Measurements from ENCODE around the gene CSTF1. TPM values are rescaled to one million over a fixed set of nuclear protein-coding genes. Genes with fewer than 3 reads are reported as not detected.

CSTF1 gene
- total RNA-seq, 1 experiment from 2014 or later, result 60.2 TPM

- Histone ChIP-seq H3K9me3 (ENCODE audit: low read length) (no peaks in the 10 kb centered on the region), H3K27me3 (ENCODE audit: low read length) (no peaks in the 10 kb centered on the region), H3K4me2 (ENCODE audit: low read length) (no peak overlapping the region), H4K20me1 (ENCODE audit: low read length) (peaks cover 24% of the 10 kb centered on the region), H3K9ac (ENCODE audit: low read length) (no peak overlapping the region), H3K9me2 (replicated peaks; ENCODE audit: low read length) (no peaks in the 10 kb centered on the region), H3K4me1 (ENCODE audit: insufficient read depth, low read length) (peaks cover 6% of the 10 kb centered on the region), H3K79me2 (ENCODE audit: low read length) (peaks cover 28% of the 10 kb centered on the region), H3F3A (ENCODE audit: low read length, unreplicated experiment) (no peaks in the 10 kb centered on the region), H3K36me3 (ENCODE audit: low read depth, low read length) (peaks cover 54% of the 10 kb centered on the region), H3K4me3 (ENCODE audit: low read length) (no peak overlapping the region), H2AFZ (ENCODE audit: low read length) (no peak overlapping the region), H3K27ac (ENCODE audit: low read length) (no peak overlapping the region)
- BruUV-seq (replicated peaks), result no TSS peak
- ChIA-PET CTCF (no interaction called here), POLR2A (ENCODE audit: unreplicated experiment) (no interaction called here)
- ATAC-seq, result no peak
- no peak for TF ChIP-seq EZH2 (IDR thresholded peaks at IDR 0.05; ENCODE audit: low read length, unreplicated experiment)
- no peak for TF ChIP-seq CTCF (conservative IDR thresholded peaks at IDR 0.05; ENCODE audit: low read depth, low read length)
- TF ChIP-seq EZH2phosphoT487 (IDR thresholded peaks at IDR 0.05; ENCODE audit: borderline replicate concordance, low read length), result no peak
- DNase-seq, result no peak
- intact Hi-C loops (cut with micrococcal nuclease), result no loop called here
These were observed 23.3 kb upstream of the CSTF1 start for GRCh38 chr20:56369179-56369578.

GRCh38 chr20:56371977-56372376 lies 20.5 kb upstream of the CSTF1 start:
- ATAC-seq (no peak), DNase-seq (no peak)
- no TSS peak for BruUV-seq (replicated peaks)
- peaks cover 55% of the 10 kb centered on the region for H3K79me2 ChIP-seq (ENCODE audit: low read length)
- H3K9ac ChIP-seq (ENCODE audit: low read length), result no peak overlapping the region
- no peak overlapping the region for H2AFZ ChIP-seq (ENCODE audit: low read length)
- intact Hi-C loops (cut with micrococcal nuclease), result no loop called here
- H3K9me3 ChIP-seq (ENCODE audit: low read length), result no peaks in the 10 kb centered on the region
- CTCF ChIA-PET, result no interaction called here
- H3K4me3 ChIP-seq (ENCODE audit: low read length), result no peak overlapping the region
- H3K4me2 ChIP-seq (ENCODE audit: low read length), result no peak overlapping the region
- no peak overlapping the region for H3K27ac ChIP-seq (ENCODE audit: low read length)
- POLR2A ChIA-PET (ENCODE audit: unreplicated experiment), result no interaction called here
- H3K9me2 ChIP-seq (replicated peaks; ENCODE audit: low read length), result no peaks in the 10 kb centered on the region
- no peaks in the 10 kb centered on the region for H3F3A ChIP-seq (ENCODE audit: low read length, unreplicated experiment)
- H4K20me1 ChIP-seq (ENCODE audit: low read length), result peaks cover 33% of the 10 kb centered on the region
- no peaks in the 10 kb centered on the region for H3K27me3 ChIP-seq (ENCODE audit: low read length)
- peaks cover 77% of the 10 kb centered on the region for H3K36me3 ChIP-seq (ENCODE audit: low read depth, low read length)
- H3K4me1 ChIP-seq (ENCODE audit: insufficient read depth, low read length), result peaks cover 13% of the 10 kb centered on the region
- TF ChIP-seq EZH2 (IDR thresholded peaks at IDR 0.05; ENCODE audit: low read length, unreplicated experiment) (no peak), CTCF (conservative IDR thresholded peaks at IDR 0.05; ENCODE audit: low read depth, low read length) (no peak), EZH2phosphoT487 (IDR thresholded peaks at IDR 0.05; ENCODE audit: borderline replicate concordance, low read length) (no peak)

GRCh38 chr20:56372850-56373249 lies 19.6 kb upstream of the CSTF1 start:
- Histone ChIP-seq H3K27ac (ENCODE audit: low read length) (no peak overlapping the region), H3K4me1 (ENCODE audit: insufficient read depth, low read length) (peaks cover 13% of the 10 kb centered on the region), H3F3A (ENCODE audit: low read length, unreplicated experiment) (no peaks in the 10 kb centered on the region), H3K4me3 (ENCODE audit: low read length) (no peak overlapping the region), H2AFZ (ENCODE audit: low read length) (no peak overlapping the region), H3K79me2 (ENCODE audit: low read length) (peaks cover 63% of the 10 kb centered on the region), H3K9me2 (replicated peaks; ENCODE audit: low read length) (no peaks in the 10 kb centered on the region), H3K9ac (ENCODE audit: low read length) (no peak overlapping the region), H3K36me3 (ENCODE audit: low read depth, low read length) (peaks cover 83% of the 10 kb centered on the region), H3K27me3 (ENCODE audit: low read length) (no peaks in the 10 kb centered on the region), H3K4me2 (ENCODE audit: low read length) (no peak overlapping the region), H4K20me1 (ENCODE audit: low read length) (peaks cover 33% of the 10 kb centered on the region), H3K9me3 (ENCODE audit: low read length) (no peaks in the 10 kb centered on the region)
- ATAC-seq (no peak), DNase-seq (no peak)
- CTCF ChIA-PET, result no interaction called here
- no TSS peak for BruUV-seq (replicated peaks)
- TF ChIP-seq EZH2phosphoT487 (IDR thresholded peaks at IDR 0.05; ENCODE audit: borderline replicate concordance, low read length) (no peak), CTCF (conservative IDR thresholded peaks at IDR 0.05; ENCODE audit: low read depth, low read length) (no peak), EZH2 (IDR thresholded peaks at IDR 0.05; ENCODE audit: low read length, unreplicated experiment) (no peak)
- intact Hi-C loops (cut with micrococcal nuclease), result no loop called here
- POLR2A ChIA-PET (ENCODE audit: unreplicated experiment), result no interaction called here

Data from PC-3 (cell line).